Measurements from ENCODE around the gene TRAPPC3. TPM values are rescaled to one million over a fixed set of nuclear protein-coding genes. Genes with fewer than 3 reads are reported as not detected.

TRAPPC3 gene
- total RNA-seq, 1 experiment from 2014 or later: 64.6 TPM

DNA sequence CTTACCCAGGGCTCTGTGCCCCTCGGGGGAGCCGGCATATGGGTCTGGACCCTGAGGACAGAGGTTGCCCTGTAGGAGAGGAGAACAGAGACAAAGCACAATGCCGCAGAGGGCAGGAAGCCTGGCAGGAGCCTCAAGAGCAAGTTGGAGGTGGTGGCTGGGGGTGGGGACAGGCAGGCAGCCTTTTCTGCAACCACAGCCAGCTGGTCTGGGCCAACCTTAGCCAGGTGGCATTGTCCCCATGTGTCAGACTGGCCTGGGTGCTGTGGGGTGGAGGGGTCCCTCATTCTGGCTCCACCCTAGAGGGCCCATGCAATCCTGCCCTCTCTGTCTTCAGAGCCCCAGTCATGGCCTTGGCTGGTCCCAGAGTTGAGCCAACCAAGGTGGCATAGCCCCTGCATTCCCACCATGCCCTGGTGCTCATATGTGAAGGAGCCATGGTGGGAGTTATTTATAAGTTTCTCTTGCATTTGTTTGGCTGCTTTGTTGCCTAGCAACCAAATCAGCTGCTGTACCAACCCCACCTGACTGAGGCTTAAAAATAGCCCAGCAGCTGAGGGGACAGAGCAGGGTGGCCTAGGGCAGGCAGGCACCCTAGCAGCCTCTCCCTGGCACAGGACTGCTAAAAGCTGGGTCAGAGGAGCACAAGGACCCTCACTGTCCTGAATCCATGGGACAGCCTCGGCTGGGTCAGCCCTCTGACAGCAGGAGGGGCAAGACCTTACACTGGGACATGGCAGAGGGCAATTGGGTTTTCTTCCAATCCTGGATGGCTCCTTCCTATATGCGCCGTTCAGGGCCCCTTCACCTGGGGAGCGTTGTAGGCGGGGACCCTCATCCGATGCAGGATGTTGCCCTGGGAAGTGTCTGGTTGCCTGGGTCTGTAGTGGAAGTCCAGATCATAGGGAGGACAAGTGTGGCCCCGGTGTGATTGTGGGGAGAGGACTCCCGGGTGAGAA, 26.1 kb upstream of the TRAPPC3 start:
- H3K79me2 ChIP-seq (ENCODE audit: insufficient read depth, low read length): peaks cover under 1% of the 10 kb centered on the region; the same call in 1 of the 2 replicates
- ChIA-PET CTCF (no interaction called here), RAD21 (ENCODE audit: low non-redundant PET in 1 of 2, low total read pairs in 2 of 2, uncharacterized antibody in 2 of 2, unreplicated experiment in 2 of 2) (interaction anchor here in 1 of 2 experiments (0.6 kb wide), 1 partner anchor 12 kb away, joined by 3 read pairs; no protein-coding TSS in a partner anchor), POLR2A (no interaction called here)
- TF ChIP-seq ZFX (IDR thresholded peaks at IDR 0.05) (no peak), TCF7L2 (IDR thresholded peaks at IDR 0.05; ENCODE audit: borderline replicate concordance, extremely low read depth, insufficient read depth, insufficient read length) (no peak), ELF1 (IDR thresholded peaks at IDR 0.05; ENCODE audit: borderline replicate concordance, low read depth) (no peak), POLR2AphosphoS5 (IDR thresholded peaks at IDR 0.05; ENCODE audit: low read depth, low read length) (no peak), RAD21 (IDR thresholded peaks at IDR 0.05; ENCODE audit: low read depth) (no peak), EZH2phosphoT487 (IDR thresholded peaks at IDR 0.05; ENCODE audit: borderline replicate concordance) (no peak), SIN3A (IDR thresholded peaks at IDR 0.05; ENCODE audit: low read depth) (no peak), CBX3 (IDR thresholded peaks at IDR 0.05; ENCODE audit: low read depth) (no peak), EZH2 (IDR thresholded peaks at IDR 0.05) (no peak), FOSL1 (IDR thresholded peaks at IDR 0.05; ENCODE audit: low read depth) (no peak), POLR2A (IDR thresholded peaks at IDR 0.05; ENCODE audit: borderline replicate concordance, extremely low read depth, insufficient read depth, insufficient read length) (no peak), EGR1 (IDR thresholded peaks at IDR 0.05; ENCODE audit: low read depth) (no peak)
- TF ChIP-seq, protein P1, sequence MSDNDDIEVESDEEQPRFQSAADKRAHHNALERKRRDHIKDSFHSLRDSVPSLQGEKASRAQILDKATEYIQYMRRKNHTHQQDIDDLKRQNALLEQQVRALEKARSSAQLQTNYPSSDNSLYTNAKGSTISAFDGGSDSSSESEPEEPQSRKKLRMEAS (IDR thresholded peaks at IDR 0.05): no peak
- no peaks in the 10 kb centered on the region for H3K9me2 ChIP-seq (ENCODE audit: insufficient read depth)
- no peaks in the 10 kb centered on the region for H3K27me3 ChIP-seq (ENCODE audit: insufficient read depth, low read length)
- ATAC-seq: no peak
- H3K9ac ChIP-seq (ENCODE audit: low read length): no peak overlapping the region
- no peaks in the 10 kb centered on the region for H4K20me1 ChIP-seq (ENCODE audit: insufficient read depth)
- peaks cover 2 to 26% of the 10 kb centered on the region in 2 experiments; a peak in 3 of 4 replicates for H3K4me1 ChIP-seq (ENCODE audit: control insufficient read depth in 1 of 2, insufficient read depth in 2 of 2, low read length in 2 of 2)
- intact Hi-C loops (cut with micrococcal nuclease): no loop called here
- no peak overlapping the region for H3K4me2 ChIP-seq (ENCODE audit: low read length)
- H3K36me3 ChIP-seq (ENCODE audit: control insufficient read depth in 1 of 2, insufficient read depth in 2 of 2, low read length in 2 of 2): peaks cover 45 to 67% of the 10 kb centered on the region in 2 experiments
- H3K9me3 ChIP-seq (ENCODE audit: control insufficient read depth in 1 of 2, insufficient read depth in 1 of 2, low read depth in 1 of 2, low read length in 2 of 2): no peaks in the 10 kb centered on the region
- no peak overlapping the region for H3K4me3 ChIP-seq (replicated peaks in 1 of 2; ENCODE audit: low read depth in 1 of 2, low read length in 2 of 2)
- H2AFZ ChIP-seq (ENCODE audit: low read depth, low read length, poor library complexity, severe bottlenecking): no peak overlapping the region
- no peak for DNase-seq (ENCODE audit: low read depth, low spot score)
- H3K27ac ChIP-seq (ENCODE audit: low read depth, low read length): no peak overlapping the region
- no TSS peak for BruUV-seq (replicated peaks)
